ENCODE measurements around the gene ALOXE3.
"Not testable (repeated sequence)": the region's sequence is repeated elsewhere in the genome, so short reads cannot be mapped to it uniquely, and the experiment has no call there.

The ALOXE3 gene

GRCh38 chr17:8087952-8088230 is 30.4 kb downstream of the ALOXE3 start:
- DNase-seq, result no peak

DNA sequence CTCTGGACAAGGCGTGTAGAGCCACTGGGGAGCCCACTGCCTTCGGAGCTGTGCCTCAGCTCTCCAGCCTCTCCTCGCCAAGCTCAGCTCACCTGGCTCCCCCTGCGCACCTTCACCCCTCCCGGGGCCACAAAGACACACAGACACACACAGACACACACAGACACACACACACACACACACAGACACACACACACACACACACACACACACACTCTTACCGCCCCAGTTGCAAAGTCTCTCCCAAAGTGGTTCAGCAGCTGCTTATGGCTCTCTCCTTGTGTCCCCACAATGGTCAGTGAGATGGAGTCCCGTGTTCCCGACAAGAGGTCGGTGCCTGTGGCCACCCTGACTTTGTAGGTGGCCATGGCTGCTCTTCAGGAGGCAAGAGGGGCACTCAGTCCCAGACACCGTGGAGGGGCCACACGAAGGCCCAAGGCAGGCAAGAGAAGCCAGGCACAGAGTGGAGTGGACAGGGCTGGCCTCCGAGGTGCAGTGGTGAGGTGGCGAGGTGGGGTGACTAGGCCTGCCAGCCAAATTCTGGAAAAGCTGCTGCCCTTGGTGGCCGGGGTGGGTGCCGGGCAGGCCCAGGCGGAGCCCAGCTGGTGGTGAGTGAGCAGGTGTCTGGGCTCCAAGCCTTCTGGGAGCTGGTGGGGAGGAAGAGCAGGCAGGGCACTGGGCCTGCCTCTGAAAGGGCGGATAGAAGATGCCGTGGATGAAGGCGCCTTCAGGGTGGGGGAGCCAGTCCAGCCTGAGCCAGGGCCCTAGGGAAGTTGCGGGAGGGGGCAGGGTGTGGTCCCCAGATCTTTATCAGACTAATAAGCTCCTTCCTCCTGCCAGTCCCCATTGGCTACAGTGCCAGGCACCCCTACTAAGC is 31.0 kb downstream of the ALOXE3 start, which contains the start of gene ALOX12B:
ALOX12B (minus strand) TSS at position 642 of the 877 bp plus-strand sequence; CDS start at position 368, 274 bp downstream.
- DNase-seq, result no peak

DNA sequence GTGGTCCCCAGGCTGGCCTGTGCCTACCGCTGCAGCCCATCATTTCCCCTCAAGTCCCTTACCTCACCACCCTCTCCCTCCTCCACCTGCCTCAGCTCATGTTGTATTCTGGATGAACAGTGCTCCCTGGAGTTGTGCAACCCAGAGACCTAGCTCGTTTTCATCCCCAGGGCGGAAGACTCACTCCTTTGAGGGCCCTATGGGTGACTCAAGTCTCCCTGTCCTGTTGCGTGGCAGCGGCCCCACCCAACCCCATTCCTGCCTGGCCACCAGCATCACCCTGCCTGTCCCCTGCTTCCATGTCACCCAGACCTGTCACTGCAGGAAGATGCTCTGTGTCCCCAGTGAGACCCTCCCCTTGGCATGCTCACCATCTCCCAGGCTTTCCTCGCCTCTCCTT is 34.1 kb downstream of the ALOXE3 start:
- DNase-seq, result no peak

- no peak for DNase-seq
These were observed 36.0 kb downstream of the ALOXE3 start for GRCh38 chr17:8082292-8082691.

DNA sequence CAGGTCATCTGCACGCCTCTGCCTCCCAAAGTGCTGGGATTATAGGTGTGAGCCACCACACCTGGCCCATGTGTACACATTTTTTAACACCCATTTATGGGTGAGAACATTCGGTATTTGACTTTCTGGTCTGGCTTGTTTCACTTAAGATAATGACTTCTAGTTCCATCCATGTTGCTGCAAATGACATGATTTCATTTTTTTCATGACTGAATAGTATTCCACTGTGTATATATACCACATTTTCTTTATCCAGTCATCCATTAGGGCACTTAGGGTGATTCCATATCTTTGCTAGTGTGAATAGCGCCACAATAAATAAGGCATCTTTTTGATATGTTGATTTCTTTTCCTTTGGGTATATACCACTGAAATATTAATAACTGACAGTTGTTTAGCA is 36.4 kb downstream of the ALOXE3 start:
- DNase-seq, result no peak

- DNase-seq, result no peak
These were observed 37.5 kb downstream of the ALOXE3 start for GRCh38 chr17:8080799-8081219.

GRCh38 chr17:8080208-8080798 is 38.0 kb downstream of the ALOXE3 start:
- DNase-seq, result no peak

GRCh38 chr17:8079291-8080207 is 38.8 kb downstream of the ALOXE3 start:
- DNase-seq, result no peak

DNA sequence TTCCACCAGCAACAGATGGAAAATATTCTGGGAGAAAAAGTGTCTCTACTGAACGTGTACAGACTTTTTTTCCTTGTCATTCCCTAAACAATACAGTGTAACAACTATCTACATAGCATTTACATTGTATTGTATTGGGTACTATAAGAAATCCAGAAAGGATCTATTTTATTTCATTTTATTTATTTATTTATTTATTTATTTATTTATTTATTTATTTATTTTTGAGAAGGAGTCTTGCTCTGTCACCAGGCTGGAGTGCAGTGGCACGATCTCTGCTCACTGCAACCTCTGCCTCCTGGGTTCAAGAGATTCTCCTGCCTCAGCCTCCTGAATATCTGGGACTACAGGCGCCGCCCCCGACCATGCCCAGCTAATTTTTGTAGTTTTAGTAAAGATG is 40.4 kb downstream of the ALOXE3 start:
- DNase-seq, result not testable (repeated sequence)

GRCh38 chr17:8076502-8077266 is 41.6 kb downstream of the ALOXE3 start:
- DNase-seq, result no peak

DNA sequence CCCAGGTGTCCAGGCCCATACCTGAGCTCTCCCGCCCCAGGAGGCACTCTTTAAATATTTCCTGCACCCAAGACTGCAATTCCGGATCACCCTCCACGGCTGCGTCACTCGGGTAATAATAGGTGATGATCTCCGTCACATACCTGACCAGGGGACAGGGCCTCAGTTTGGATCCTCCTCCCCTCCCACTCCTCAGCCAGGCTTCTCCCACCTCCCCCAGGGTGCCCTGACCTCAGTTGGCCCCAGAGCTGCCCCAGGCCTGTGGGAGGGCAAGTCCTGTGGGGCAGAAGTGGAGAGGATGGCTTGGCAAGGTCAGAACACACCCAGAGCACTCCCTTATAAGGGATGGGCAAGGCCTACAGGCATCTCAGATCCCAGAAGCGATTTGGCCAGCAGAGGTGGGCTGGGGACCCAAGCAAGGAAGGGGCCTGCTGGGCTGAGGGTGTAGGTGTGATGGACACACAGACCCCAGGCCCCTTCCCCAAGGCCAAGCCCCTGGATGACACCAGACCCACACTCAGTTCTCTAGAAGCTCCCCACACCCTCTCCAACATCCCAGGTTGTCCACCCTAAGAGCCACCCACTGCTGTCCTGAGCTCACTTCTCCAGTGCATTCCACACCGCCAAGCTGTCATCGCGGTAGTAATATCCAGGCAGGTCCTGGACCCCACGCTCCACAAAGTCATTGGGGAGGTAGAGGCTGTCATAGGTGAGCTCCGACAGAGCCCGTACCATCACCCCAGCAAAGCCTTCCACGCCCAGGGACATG is 42.6 kb downstream of the ALOXE3 start:
- no peak for DNase-seq

GRCh38 chr17:8075081-8075480 is 43.2 kb downstream of the ALOXE3 start:
- DNase-seq, result no peak

- no peak for DNase-seq
These were observed 43.8 kb downstream of the ALOXE3 start for GRCh38 chr17:8074554-8074953.

GRCh38 chr17:8073627-8074484 is 44.5 kb downstream of the ALOXE3 start:
- DNase-seq, result no peak

GRCh38 chr17:8072729-8073461 is 45.4 kb downstream of the ALOXE3 start:
- DNase-seq, result no peak

- DNase-seq, result no peak
These were observed 46.0 kb downstream of the ALOXE3 start for GRCh38 chr17:8072341-8072728.

DNA sequence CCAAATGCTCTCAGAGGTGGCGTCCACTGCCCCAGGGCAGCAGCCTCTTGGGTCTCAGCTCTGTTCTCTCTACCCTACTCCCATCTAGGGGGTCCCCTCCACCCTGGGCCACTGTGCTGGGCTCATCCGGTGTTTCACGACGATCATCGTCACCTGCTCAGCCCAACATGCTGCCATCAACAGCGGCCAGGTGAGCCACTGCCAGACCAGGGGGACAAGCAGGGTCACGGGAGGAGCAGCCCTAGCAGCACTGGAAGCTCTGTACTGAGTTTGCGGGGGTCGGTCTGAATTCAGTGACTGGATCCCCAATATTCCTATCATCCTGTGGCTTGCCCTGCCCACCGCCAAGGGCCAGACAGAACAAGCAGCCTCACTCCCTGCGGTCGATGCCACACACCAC is 46.8 kb downstream of the ALOXE3 start:
- no peak for DNase-seq

DNA sequence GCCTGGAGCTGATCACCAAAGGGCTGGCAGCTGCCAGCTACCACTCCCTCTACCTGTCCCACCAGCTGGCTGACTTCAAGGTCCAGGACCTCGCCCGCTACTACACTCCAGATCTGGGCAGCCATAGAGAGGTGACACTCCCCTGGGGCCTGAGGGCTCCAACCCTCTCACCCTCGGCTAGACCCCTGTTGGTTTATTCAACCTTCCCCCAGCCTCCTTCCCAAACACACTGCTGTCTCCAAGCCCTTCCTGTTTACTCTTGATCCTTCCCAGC is 48.8 kb downstream of the ALOXE3 start:
- no peak for DNase-seq

DNA sequence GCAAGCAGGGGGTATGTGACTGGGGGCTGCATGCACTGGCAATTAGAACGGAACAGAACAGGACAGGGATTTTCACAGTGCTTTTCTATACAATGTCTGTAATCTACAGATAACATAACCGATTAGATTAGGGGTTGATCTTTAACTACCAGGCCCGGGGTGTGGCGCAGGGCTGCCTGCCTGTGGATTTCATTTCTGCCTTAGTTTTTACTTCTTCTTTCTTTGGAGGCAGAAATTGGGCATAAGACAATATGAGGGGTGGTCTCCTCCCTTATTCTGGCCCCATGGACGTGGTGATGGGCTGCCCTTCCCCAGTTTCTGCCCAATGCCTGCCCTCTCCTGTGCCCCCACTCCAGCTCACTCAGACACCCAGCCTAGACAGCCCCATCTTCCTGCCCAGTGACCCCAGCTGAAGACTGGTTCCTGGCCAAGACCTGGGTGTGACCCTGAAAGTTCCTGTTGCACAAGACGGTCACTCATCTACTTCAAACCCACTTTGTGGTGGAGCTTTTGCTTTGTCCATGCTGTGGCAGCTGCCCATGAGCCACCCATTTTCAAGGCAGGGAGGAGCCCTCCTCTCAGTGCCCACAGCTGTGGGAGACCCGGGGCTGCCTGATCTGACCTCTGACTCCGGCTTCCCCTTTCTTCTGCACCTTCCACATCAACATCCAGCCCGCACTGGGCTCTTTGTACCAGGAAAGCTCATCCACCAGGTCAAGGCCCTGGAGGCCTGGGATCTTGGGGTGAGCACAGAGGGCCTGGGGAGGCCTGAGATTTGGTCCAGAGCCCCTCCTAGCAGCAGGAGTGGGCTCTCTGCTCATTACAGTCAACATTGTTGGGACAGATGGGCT is 49.4 kb downstream of the ALOXE3 start:
- no peak for DNase-seq

GRCh38 chr17:8067806-8068205 is 50.5 kb downstream of the ALOXE3 start:
- DNase-seq, result no peak

Data from cortex of kidney (tissue), 1 donor.